H1 (cell line): Measurements from ENCODE around the gene ZDHHC9. TPM values are rescaled to one million over a fixed set of nuclear protein-coding genes. Genes with fewer than 3 reads are reported as not detected.

ENCODE experiments used
- EZH2 ChIP-seq: fragments of 200-600 bp; sonication (generic); IDR thresholded peaks from 2 replicates; pipeline ENCODE4 v1.7.1; 2012; ENCODE audit warnings: low read depth, mild to moderate bottlenecking, moderate library complexity, low read length, inconsistent platforms; ENCODE audit not compliant: severe bottlenecking
- KDM4A ChIP-seq: IDR thresholded peaks from one replicate; pipeline ENCODE4 v1.7.1; 2012; ENCODE audit warnings: low read depth, mild to moderate bottlenecking, moderate library complexity, low read length, inconsistent platforms; ENCODE audit not compliant: severe bottlenecking
- POLR2AphosphoS5 ChIP-seq: IDR thresholded peaks from 2 replicates; pipeline ENCODE4 v1.6.1; 2011; ENCODE audit warnings: low read depth, low read length
- SIRT6 ChIP-seq: IDR thresholded peaks from one replicate; pipeline ENCODE4 v1.7.1; 2012; ENCODE audit warnings: low read length, inconsistent platforms
- SIX5 ChIP-seq: IDR thresholded peaks from 2 replicates; pipeline ENCODE4 v1.6.1; 2011; ENCODE audit warnings: mild to moderate bottlenecking, low read depth, low read length
- polyA plus RNA-seq, 7 experiments: library from polyadenylated mRNA; depleted of rRNA in 3 of 7; stranded (reverse) in 5 of 7; unstranded in 2 of 7; fragments of >200 nt in 5 of 7; fragments of 200-250 nt in 2 of 7; gene quantifications; 1 replicate in 5 of 7; 2 replicates in 1 of 7; 4 replicates in 1 of 7; pipeline versions ENCODE4 v1.2.1 to v1.2.3, GENCODE V29; 2011 to 2013; ENCODE audit warnings: missing spikeins in 2 of 7, mixed read lengths in 2 of 7
- total RNA-seq: library from RNA; stranded (reverse); fragmentation: NEBNext Ultra II Directional; extraction: Animal tissue kit (Norgen Biotek cat#: 25700); gene quantifications from 2 replicates; pipeline ENCODE4 v1.2.1, GENCODE V29; 2021
- TF ChIP-seq, protein P1 (sequence below): fragments of 300-600 bp; sonication (generic); IDR thresholded peaks from 2 replicates; pipeline ENCODE4 v1.7.1; 2012; ENCODE audit warnings: low read length, moderate library complexity, mild to moderate bottlenecking, inconsistent platforms; ENCODE audit not compliant: insufficient replicate concordance

The ZDHHC9 gene
- total and polyA plus RNA-seq, 2 of the 8 experiments (the other 6 are each of a cell fraction or from before 2014, with no cell fraction given): 18.1 to 28.3 TPM

DNA sequence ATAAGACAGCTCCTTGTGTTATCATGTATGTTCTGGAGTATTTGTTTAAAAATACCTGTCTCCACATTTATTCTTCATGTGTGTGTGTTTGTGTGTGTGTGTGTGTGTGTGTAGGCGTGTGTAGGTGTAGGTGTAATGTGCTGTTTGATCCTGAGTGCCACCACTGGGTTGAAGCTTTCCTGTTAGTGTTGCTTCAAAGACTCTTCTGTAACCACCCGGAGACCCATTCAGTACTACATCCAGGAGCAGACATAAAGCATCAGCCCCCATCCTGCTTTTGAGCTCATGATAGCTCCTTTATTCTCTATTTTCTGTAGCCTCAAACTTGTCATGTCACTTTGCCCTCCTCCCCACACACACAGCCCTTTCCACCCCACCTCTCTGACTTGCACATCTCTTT is 3.0 kb upstream of the ZDHHC9 start (continued):
- TF ChIP-seq, protein P1, sequence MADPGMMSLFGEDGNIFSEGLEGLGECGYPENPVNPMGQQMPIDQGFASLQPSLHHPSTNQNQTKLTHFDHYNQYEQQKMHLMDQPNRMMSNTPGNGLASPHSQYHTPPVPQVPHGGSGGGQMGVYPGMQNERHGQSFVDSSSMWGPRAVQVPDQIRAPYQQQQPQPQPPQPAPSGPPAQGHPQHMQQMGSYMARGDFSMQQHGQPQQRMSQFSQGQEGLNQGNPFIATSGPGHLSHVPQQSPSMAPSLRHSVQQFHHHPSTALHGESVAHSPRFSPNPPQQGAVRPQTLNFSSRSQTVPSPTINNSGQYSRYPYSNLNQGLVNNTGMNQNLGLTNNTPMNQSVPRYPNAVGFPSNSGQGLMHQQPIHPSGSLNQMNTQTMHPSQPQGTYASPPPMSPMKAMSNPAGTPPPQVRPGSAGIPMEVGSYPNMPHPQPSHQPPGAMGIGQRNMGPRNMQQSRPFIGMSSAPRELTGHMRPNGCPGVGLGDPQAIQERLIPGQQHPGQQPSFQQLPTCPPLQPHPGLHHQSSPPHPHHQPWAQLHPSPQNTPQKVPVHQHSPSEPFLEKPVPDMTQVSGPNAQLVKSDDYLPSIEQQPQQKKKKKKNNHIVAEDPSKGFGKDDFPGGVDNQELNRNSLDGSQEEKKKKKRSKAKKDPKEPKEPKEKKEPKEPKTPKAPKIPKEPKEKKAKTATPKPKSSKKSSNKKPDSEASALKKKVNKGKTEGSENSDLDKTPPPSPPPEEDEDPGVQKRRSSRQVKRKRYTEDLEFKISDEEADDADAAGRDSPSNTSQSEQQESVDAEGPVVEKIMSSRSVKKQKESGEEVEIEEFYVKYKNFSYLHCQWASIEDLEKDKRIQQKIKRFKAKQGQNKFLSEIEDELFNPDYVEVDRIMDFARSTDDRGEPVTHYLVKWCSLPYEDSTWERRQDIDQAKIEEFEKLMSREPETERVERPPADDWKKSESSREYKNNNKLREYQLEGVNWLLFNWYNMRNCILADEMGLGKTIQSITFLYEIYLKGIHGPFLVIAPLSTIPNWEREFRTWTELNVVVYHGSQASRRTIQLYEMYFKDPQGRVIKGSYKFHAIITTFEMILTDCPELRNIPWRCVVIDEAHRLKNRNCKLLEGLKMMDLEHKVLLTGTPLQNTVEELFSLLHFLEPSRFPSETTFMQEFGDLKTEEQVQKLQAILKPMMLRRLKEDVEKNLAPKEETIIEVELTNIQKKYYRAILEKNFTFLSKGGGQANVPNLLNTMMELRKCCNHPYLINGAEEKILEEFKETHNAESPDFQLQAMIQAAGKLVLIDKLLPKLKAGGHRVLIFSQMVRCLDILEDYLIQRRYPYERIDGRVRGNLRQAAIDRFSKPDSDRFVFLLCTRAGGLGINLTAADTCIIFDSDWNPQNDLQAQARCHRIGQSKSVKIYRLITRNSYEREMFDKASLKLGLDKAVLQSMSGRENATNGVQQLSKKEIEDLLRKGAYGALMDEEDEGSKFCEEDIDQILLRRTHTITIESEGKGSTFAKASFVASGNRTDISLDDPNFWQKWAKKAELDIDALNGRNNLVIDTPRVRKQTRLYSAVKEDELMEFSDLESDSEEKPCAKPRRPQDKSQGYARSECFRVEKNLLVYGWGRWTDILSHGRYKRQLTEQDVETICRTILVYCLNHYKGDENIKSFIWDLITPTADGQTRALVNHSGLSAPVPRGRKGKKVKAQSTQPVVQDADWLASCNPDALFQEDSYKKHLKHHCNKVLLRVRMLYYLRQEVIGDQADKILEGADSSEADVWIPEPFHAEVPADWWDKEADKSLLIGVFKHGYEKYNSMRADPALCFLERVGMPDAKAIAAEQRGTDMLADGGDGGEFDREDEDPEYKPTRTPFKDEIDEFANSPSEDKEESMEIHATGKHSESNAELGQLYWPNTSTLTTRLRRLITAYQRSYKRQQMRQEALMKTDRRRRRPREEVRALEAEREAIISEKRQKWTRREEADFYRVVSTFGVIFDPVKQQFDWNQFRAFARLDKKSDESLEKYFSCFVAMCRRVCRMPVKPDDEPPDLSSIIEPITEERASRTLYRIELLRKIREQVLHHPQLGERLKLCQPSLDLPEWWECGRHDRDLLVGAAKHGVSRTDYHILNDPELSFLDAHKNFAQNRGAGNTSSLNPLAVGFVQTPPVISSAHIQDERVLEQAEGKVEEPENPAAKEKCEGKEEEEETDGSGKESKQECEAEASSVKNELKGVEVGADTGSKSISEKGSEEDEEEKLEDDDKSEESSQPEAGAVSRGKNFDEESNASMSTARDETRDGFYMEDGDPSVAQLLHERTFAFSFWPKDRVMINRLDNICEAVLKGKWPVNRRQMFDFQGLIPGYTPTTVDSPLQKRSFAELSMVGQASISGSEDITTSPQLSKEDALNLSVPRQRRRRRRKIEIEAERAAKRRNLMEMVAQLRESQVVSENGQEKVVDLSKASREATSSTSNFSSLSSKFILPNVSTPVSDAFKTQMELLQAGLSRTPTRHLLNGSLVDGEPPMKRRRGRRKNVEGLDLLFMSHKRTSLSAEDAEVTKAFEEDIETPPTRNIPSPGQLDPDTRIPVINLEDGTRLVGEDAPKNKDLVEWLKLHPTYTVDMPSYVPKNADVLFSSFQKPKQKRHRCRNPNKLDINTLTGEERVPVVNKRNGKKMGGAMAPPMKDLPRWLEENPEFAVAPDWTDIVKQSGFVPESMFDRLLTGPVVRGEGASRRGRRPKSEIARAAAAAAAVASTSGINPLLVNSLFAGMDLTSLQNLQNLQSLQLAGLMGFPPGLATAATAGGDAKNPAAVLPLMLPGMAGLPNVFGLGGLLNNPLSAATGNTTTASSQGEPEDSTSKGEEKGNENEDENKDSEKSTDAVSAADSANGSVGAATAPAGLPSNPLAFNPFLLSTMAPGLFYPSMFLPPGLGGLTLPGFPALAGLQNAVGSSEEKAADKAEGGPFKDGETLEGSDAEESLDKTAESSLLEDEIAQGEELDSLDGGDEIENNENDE: no peak
- TF ChIP-seq SIX5 (no peak), EZH2 (no peak), SIRT6 (no peak), KDM4A (no peak), POLR2AphosphoS5 (no peak)
